Liver (tissue), 9 donors: ENCODE results near the gene ABHD15. TPM values are rescaled to one million over a fixed set of nuclear protein-coding genes. Genes with fewer than 3 reads are reported as not detected.

Source experiments
- DNase-seq: peaks from one replicate; pipeline ENCODE4 v3.0.0-alpha.2; 2017; ENCODE audit warnings: low spot score
- H3K27ac ChIP-seq, 2 donors: one replicate each; pipeline ENCODE4 v1.7.0; 2013; ENCODE audit warnings: inconsistent platforms in 2 of 2, low read length in 2 of 2, control low read depth in 1 of 2, low read depth in 1 of 2, mild to moderate bottlenecking in 1 of 2
- H3K27me3 ChIP-seq, 4 donors: one replicate each; pipeline versions ENCODE4 v1.6.1 to v1.7.0; 2013; ENCODE audit warnings: low read length in 3 of 4, inconsistent platforms in 1 of 4, mild to moderate bottlenecking in 1 of 4, moderate library complexity in 1 of 4; ENCODE audit not compliant: control insufficient read depth in 4 of 4, insufficient read depth in 4 of 4
- H3K36me3 ChIP-seq, 4 donors: one replicate each; pipeline versions ENCODE4 v1.6.1 to v1.7.0; 2013; ENCODE audit warnings: low read length in 3 of 4, mild to moderate bottlenecking in 3 of 4, low read depth in 1 of 4, moderate library complexity in 1 of 4; ENCODE audit not compliant: control insufficient read depth in 4 of 4, insufficient read depth in 3 of 4
- H3K4me1 ChIP-seq, 4 donors: one replicate each; pipeline versions ENCODE4 v1.6.1 to v1.7.0; 2013; ENCODE audit warnings: low read length in 3 of 4, mild to moderate bottlenecking in 3 of 4, moderate library complexity in 1 of 4; ENCODE audit not compliant: control insufficient read depth in 4 of 4, insufficient read depth in 4 of 4
- H3K4me3 ChIP-seq, 3 donors: one replicate each; pipeline versions ENCODE4 v1.6.1 to v1.7.0; 2013; ENCODE audit warnings: low read length in 3 of 3, control low read depth in 1 of 3, low read depth in 1 of 3, mild to moderate bottlenecking in 1 of 3
- H3K9ac ChIP-seq, 2 donors: one replicate each; pipeline ENCODE4 v1.7.0; 2013; ENCODE audit warnings: low read length in 2 of 2, mild to moderate bottlenecking in 2 of 2, moderate library complexity in 2 of 2, control low read depth in 1 of 2, low read depth in 1 of 2
- H3K9me3 ChIP-seq, 4 donors: one replicate each; pipeline versions ENCODE4 v1.6.1 to v1.7.0; 2013; ENCODE audit warnings: low read length in 3 of 4; ENCODE audit not compliant: control insufficient read depth in 4 of 4
- ATF3 ChIP-seq: IDR thresholded peaks from 2 replicates; pipeline ENCODE4 v1.6.1; 2016; ENCODE audit warnings: antibody characterized with exemption
- FOXA1 ChIP-seq: IDR thresholded peaks from 2 replicates; pipeline ENCODE4 v1.6.1; 2016; ENCODE audit warnings: antibody characterized with exemption
- GABPA ChIP-seq, 2 donors: IDR thresholded peaks in 1 of 2; conservative IDR thresholded peaks in 1 of 2; 2 replicates each; pipeline ENCODE4 v1.6.1; 2016; ENCODE audit warnings: antibody characterized with exemption in 2 of 2, mild to moderate bottlenecking in 1 of 2, moderate library complexity in 1 of 2
- HNF4A ChIP-seq, 2 donors: conservative IDR thresholded peaks; 2 replicates each; pipeline ENCODE4 v1.6.1; 2016; ENCODE audit warnings: antibody characterized with exemption in 2 of 2, mild to moderate bottlenecking in 2 of 2
- JUND ChIP-seq, 2 donors: IDR thresholded peaks; 2 replicates each; pipeline ENCODE4 v1.6.1; 2016; ENCODE audit warnings: antibody characterized with exemption in 2 of 2
- MAX ChIP-seq: IDR thresholded peaks from 2 replicates; pipeline ENCODE4 v1.6.1; 2016; ENCODE audit warnings: antibody characterized with exemption
- NR2F2 ChIP-seq: IDR thresholded peaks from 2 replicates; pipeline ENCODE4 v1.6.1; 2016; ENCODE audit warnings: antibody characterized with exemption
- REST ChIP-seq: IDR thresholded peaks from 2 replicates; pipeline ENCODE4 v1.6.1; 2016; ENCODE audit warnings: antibody characterized with exemption, mild to moderate bottlenecking
- RXRA ChIP-seq, 2 donors: IDR thresholded peaks; 2 replicates each; pipeline ENCODE4 v1.6.1; 2017 to 2018; ENCODE audit warnings: antibody characterized with exemption in 2 of 2, mild to moderate bottlenecking in 1 of 2
- SP1 ChIP-seq: IDR thresholded peaks from 2 replicates; pipeline ENCODE4 v1.6.1; 2018; ENCODE audit warnings: antibody characterized with exemption, mild to moderate bottlenecking
- TAF1 ChIP-seq: conservative IDR thresholded peaks from 2 replicates; pipeline ENCODE4 v1.6.1; 2016; ENCODE audit warnings: antibody characterized with exemption, mild to moderate bottlenecking
- YY1 ChIP-seq: IDR thresholded peaks from 2 replicates; pipeline ENCODE4 v1.6.1; 2016; ENCODE audit warnings: antibody characterized with exemption, mild to moderate bottlenecking
- WGBS: extraction: QIAGEN DNeasy Blood & Tissue Kit; methylation state at CpG from one replicate; pipeline ENCODE4 v1.1.7; 2013; 5-methylcytosine and 5-hydroxymethylcytosine counted together
- polyA plus RNA-seq, 2 donors: library from polyadenylated mRNA; stranded (reverse) in 1 of 2; unstranded in 1 of 2; fragments of 200-250 nt in 1 of 2; fragments of >200 nt in 1 of 2; fragmentation: Nextera tagmentation in 1 of 2; extraction: Ambion mirVana in 1 of 2; gene quantifications; one replicate each; pipeline versions ENCODE4 v1.2.1 to v1.2.3, GENCODE V29; 2013 to 2015
- total RNA-seq, 2 donors: library from RNA; depleted of rRNA; stranded (reverse); fragments of >200 nt; gene quantifications; one replicate each; pipeline ENCODE4 v1.2.3, GENCODE V29; 2014
- donor health status: healthy.
- donor health status: healthy.
- donor health status: healthy.
- donor health status: healthy.
- donor health status: healthy.

ABHD15 gene
- total and polyA plus RNA-seq, 4 donors, result 5.6 to 25.7 (median 10.6) TPM

- no peak for TF ChIP-seq ATF3
- TF ChIP-seq GABPA (IDR thresholded peaks at IDR 0.05 in 1 of 2, conservative IDR thresholded peaks at IDR 0.05 in 1 of 2), result no peak
- no peak for TF ChIP-seq MAX
- TF ChIP-seq NR2F2, result no peak
These were observed 24.4 kb upstream of the ABHD15 start (continued) for GRCh38 chr17:29591146-29591736.

- no peak overlapping the region for H3K9ac ChIP-seq
- WGBS, result 69% methylated on average over 30 of the region's 30 CpGs
- peaks cover 6 to 61% (median 44%) of the 10 kb centered on the region in 4 donors for H3K4me1 ChIP-seq
These were observed 23.7 kb upstream of the ABHD15 start for GRCh38 chr17:29590411-29591145.

GRCh38 chr17:29589524-29590410, 22.9 kb upstream of the ABHD15 start, which contains the start of gene GIT1:
Gene GIT1, minus strand, starts transcription at chr17:29589648. Its CDS starts 270 bp downstream, at chr17:29589378.
- no peak for TF ChIP-seq RXRA (IDR thresholded peaks at IDR 0.05)
- no peak for TF ChIP-seq HNF4A (conservative IDR thresholded peaks at IDR 0.05)
- TF ChIP-seq GABPA (IDR thresholded peaks at IDR 0.05 in 1 of 2, conservative IDR thresholded peaks at IDR 0.05 in 1 of 2), result peak in 1 of 2 donors; percentile 14
- no peak for TF ChIP-seq FOXA1

More at GRCh38 chr17:29590411-29591145, 23.7 kb upstream of the ABHD15 start:
- Histone ChIP-seq H3K4me3 (no peak overlapping the region), H3K36me3 (no peaks in the 10 kb centered on the region), H3K27ac (no peak overlapping the region), H3K27me3 (no peaks in the 10 kb centered on the region), H3K9me3 (no peaks in the 10 kb centered on the region)
- DNase-seq, result no peak
- TF ChIP-seq JUND (IDR thresholded peaks at IDR 0.05), result no peak
- TF ChIP-seq HNF4A (conservative IDR thresholded peaks at IDR 0.05), result no peak
- no peak for TF ChIP-seq SP1
- TF ChIP-seq REST, result no peak
- TF ChIP-seq YY1, result no peak
- no peak for TF ChIP-seq NR2F2
- TF ChIP-seq TAF1, result no peak

More at GRCh38 chr17:29589524-29590410, 22.9 kb upstream of the ABHD15 start, which contains the start of gene GIT1:
- no peaks in the 10 kb centered on the region for H3K36me3 ChIP-seq
- H3K9me3 ChIP-seq, result no peaks in the 10 kb centered on the region
- peak within 1 kb of the TSS in 1 of 2 donors; percentile 75 for H3K9ac ChIP-seq
- H3K27me3 ChIP-seq, result no peaks in the 10 kb centered on the region
- peak; percentile 76 for DNase-seq
- WGBS, result 10% methylated on average over 70 of the region's 70 CpGs
- peak within 1 kb of the TSS; percentile 64 to 72 for H3K27ac ChIP-seq
- H3K4me1 ChIP-seq, result peaks cover 6 to 61% (median 44%) of the 10 kb centered on the region in 4 donors
- H3K4me3 ChIP-seq, result peak within 1 kb of the TSS; percentile 52 to 86 (median 79)
